Panc1 (cell line): Measurements from ENCODE around the gene CFAP251. TPM values are rescaled to one million over a fixed set of nuclear protein-coding genes. Genes with fewer than 3 reads are reported as not detected.

Experiments used
- ATAC-seq: fragments of 200-7000 bp; cut with Tn5 transposase; 2 replicates; pipeline ENCODE4 v1.9.1; 2020; ENCODE audit warnings: mild to moderate bottlenecking, moderate library complexity
- BruUV-seq: library from RNA; stranded (reverse); fragments of 400-500 nt; replicated peaks from 2 replicates; lab custom pipeline; 2021; lab: Mats Ljungman, UMichigan
- CTCF ChIA-PET: fragments of 300-600 bp; sonication (Branson Sonifier 250); formaldehyde crosslinking; loops from one replicate; lab custom pipeline; 2022; ENCODE audit warnings: antibody characterized with exemption; lab: Charles Lee
- POLR2A ChIA-PET: fragments of 300-600 bp; sonication (Branson Sonifier 250); formaldehyde crosslinking; loops from one replicate; lab custom pipeline; 2022; ENCODE audit warnings: antibody characterized with exemption; lab: Charles Lee
- DNase-seq: peaks from one replicate; pipeline ENCODE4 v3.0.0-alpha.2; 2010; ENCODE audit warnings: low read depth, low spot score
- H3K27ac ChIP-seq: 2 replicates; pipeline ENCODE4 v1.5.1; 2011; ENCODE audit warnings: mild to moderate bottlenecking, low read length, inconsistent platforms
- H3K27me3 ChIP-seq: fragments of 200-500 bp; sonication (Bioruptor generic); 2 replicates; pipeline ENCODE4 v1.6.0; 2014; ENCODE audit warnings: low read length, inconsistent platforms; ENCODE audit not compliant: control insufficient read depth, insufficient read depth
- H3K36me3 ChIP-seq: fragments of 200-500 bp; sonication (Bioruptor generic); 2 replicates; pipeline ENCODE4 v1.5.1; 2014; ENCODE audit warnings: inconsistent platforms, mild to moderate bottlenecking, low read length, moderate library complexity; ENCODE audit not compliant: control insufficient read depth, insufficient read depth
- H3K4me1 ChIP-seq: 2 replicates; pipeline ENCODE4 v1.5.1; 2011; ENCODE audit warnings: inconsistent platforms, mild to moderate bottlenecking, low read length, moderate library complexity; ENCODE audit not compliant: control insufficient read depth, insufficient read depth
- H3K4me3 ChIP-seq, 2 experiments: 2 replicates each; pipeline ENCODE4 v1.5.1; 2011 to 2012; ENCODE audit warnings: low read depth in 2 of 2, low read length in 2 of 2, mild to moderate bottlenecking in 2 of 2, inconsistent platforms in 1 of 2, moderate library complexity in 1 of 2
- H3K9me3 ChIP-seq: fragments of 200-500 bp; sonication (Bioruptor generic); 2 replicates; pipeline ENCODE4 v1.5.1; 2014; ENCODE audit warnings: low read depth, mild to moderate bottlenecking, inconsistent platforms, low read length, moderate library complexity; ENCODE audit not compliant: control insufficient read depth, insufficient read depth
- CTCF ChIP-seq: fragments of 450-650 bp; IDR thresholded peaks from 2 replicates; pipeline ENCODE4 v1.5.1; 2017; ENCODE audit warnings: mild to moderate bottlenecking
- POLR2AphosphoS5 ChIP-seq: IDR thresholded peaks from 2 replicates; pipeline ENCODE4 v1.6.1; 2012; ENCODE audit warnings: mild to moderate bottlenecking, low read depth, low read length, moderate library complexity
- REST ChIP-seq, 2 experiments: IDR thresholded peaks; 2 replicates each; pipeline ENCODE4 v1.6.1; 2011 to 2012; ENCODE audit warnings: low read depth in 2 of 2, control low read depth in 1 of 2, low read length in 1 of 2, mild to moderate bottlenecking in 1 of 2, moderate library complexity in 1 of 2; ENCODE audit not compliant: insufficient read depth in 1 of 2
- SIN3A ChIP-seq: IDR thresholded peaks from 2 replicates; pipeline ENCODE4 v1.6.1; 2012; ENCODE audit warnings: low read depth, mild to moderate bottlenecking, low read length, moderate library complexity, borderline replicate concordance; ENCODE audit not compliant: insufficient read depth
- TCF7L2 ChIP-seq: IDR thresholded peaks from 2 replicates; pipeline ENCODE4 v1.6.1; 2011; ENCODE audit warnings: mild to moderate bottlenecking, low read depth, low read length, inconsistent platforms
- in situ Hi-C: cut with HindIII; loops from 2 replicates; pipeline ENCODE4 v1.10.0; 2016; ENCODE audit warnings: low sequenced_read_pairs, low pct_unique_long_range_greater_than_20kb
- intact Hi-C: fragments of 100-400 bp; cut with micrococcal nuclease; formaldehyde crosslinking; loops from one replicate; pipeline ENCODE4 v1.10.0; 2022; ENCODE audit not compliant: unreplicated experiment
- total RNA-seq: library from RNA; stranded (reverse); gene quantifications from one replicate; pipeline ENCODE4 v1.2.1, GENCODE V29; 2021; ENCODE audit not compliant: unreplicated experiment

The CFAP251 gene
- total RNA-seq, 1 experiment from 2014 or later = 4.2 TPM

GRCh38 chr12:122028905-122029560 lies 110.6 kb downstream of the CFAP251 start:
- H3K36me3 ChIP-seq = no peaks in the 10 kb centered on the region
- no peak for TF ChIP-seq POLR2AphosphoS5
- no peak for TF ChIP-seq SIN3A
- TF ChIP-seq TCF7L2 = no peak
- no peak for TF ChIP-seq REST (IDR thresholded peaks at IDR 0.05; ENCODE audit: insufficient read depth in 1 of 2, low read depth in 2 of 2, low read length in 1 of 2)
- no peak for TF ChIP-seq CTCF
- in situ Hi-C loops (no loop called here), intact Hi-C loops (no loop called here)
- H3K27ac ChIP-seq = no peak overlapping the region
- H3K4me3 ChIP-seq = no peak overlapping the region
- BruUV-seq = no TSS peak
- ChIA-PET POLR2A (no interaction called here), CTCF (no interaction called here)
- H3K4me1 ChIP-seq = peaks cover 31% of the 10 kb centered on the region
- no peaks in the 10 kb centered on the region for H3K9me3 ChIP-seq
- DNase-seq = no peak
- no peaks in the 10 kb centered on the region for H3K27me3 ChIP-seq
- ATAC-seq = no peak

GRCh38 chr12:122029620-122030423 lies 111.4 kb downstream of the CFAP251 start:
- POLR2A ChIA-PET = no interaction called here
- Histone ChIP-seq H3K9me3 (no peaks in the 10 kb centered on the region), H3K27ac (no peak overlapping the region), H3K4me3 (no peak overlapping the region), H3K4me1 (peaks cover 26% of the 10 kb centered on the region), H3K27me3 (no peaks in the 10 kb centered on the region), H3K36me3 (no peaks in the 10 kb centered on the region)
- intact Hi-C loops (no loop called here), in situ Hi-C loops (no loop called here)
- no peak for DNase-seq
- no peak for ATAC-seq
- TF ChIP-seq TCF7L2 = no peak
- no peak for TF ChIP-seq CTCF
- no peak for TF ChIP-seq SIN3A
- TF ChIP-seq REST (IDR thresholded peaks at IDR 0.05; ENCODE audit: insufficient read depth in 1 of 2, low read depth in 2 of 2, low read length in 1 of 2) = no peak
- TF ChIP-seq POLR2AphosphoS5 = no peak
- no TSS peak for BruUV-seq
- CTCF ChIA-PET = no interaction called here
